ENCODE results near the gene CIT.

- TF ChIP-seq EZH2 (IDR thresholded peaks at IDR 0.05; ENCODE audit: borderline replicate concordance, low read length) = no peak
- TF ChIP-seq CTCF (conservative IDR thresholded peaks at IDR 0.05 in 1 of 2, IDR thresholded peaks at IDR 0.05 in 1 of 2; ENCODE audit: extremely low read depth in 1 of 2, insufficient read depth in 1 of 2, low read depth in 1 of 2, low read length in 2 of 2) = no peak
Measured at GRCh38 chr12:119797090-119797489, 80.0 kb downstream of the CIT start.
